Endothelial cell of umbilical vein (primary cell): ENCODE measurements around the gene LMO1. TPM values are rescaled to one million over a fixed set of nuclear protein-coding genes. Genes with fewer than 3 reads are reported as not detected.

Experiments used
- BruUV-seq: library from RNA; stranded (reverse); fragments of 400-500 nt; replicated peaks from 2 replicates; lab custom pipeline; 2021; lab: Mats Ljungman, UMichigan
- CTCF ChIA-PET: fragments of 300-600, 350-600 bp; sonication (Branson Sonifier 250); formaldehyde crosslinking; loops from one replicate; lab custom pipeline; 2021; ENCODE audit warnings: antibody characterized with exemption, inconsistent platforms; lab: Charles Lee
- POLR2A ChIA-PET: fragments of 300-600, 350-600 bp; sonication (Branson Sonifier 250); formaldehyde crosslinking; loops from one replicate; lab custom pipeline; 2021; ENCODE audit warnings: antibody characterized with exemption, inconsistent platforms; lab: Charles Lee
- DNase-seq: peaks from one replicate; pipeline ENCODE4 v3.0.0-alpha.2; 2011; ENCODE audit warnings: low read depth, low spot score
- FAIRE-seq: peaks from 2 replicates; lab custom pipeline; 2011; peaks lifted over from hg19 to GRCh38; lab: Jason Lieb, UNC
- H2AFZ ChIP-seq: 2 replicates; pipeline ENCODE4 v1.6.0; 2012; ENCODE audit warnings: low read depth, low read length, control low read depth, inconsistent platforms
- H3K27ac ChIP-seq: 2 replicates; pipeline ENCODE4 v1.5.1; 2011; ENCODE audit warnings: low read depth, mild to moderate bottlenecking, control low read depth, low read length, moderate library complexity; ENCODE audit not compliant: insufficient read depth
- H3K27me3 ChIP-seq, 2 experiments: 2 replicates each; pipeline versions ENCODE4 v1.6.0 to v1.6.1; 2011; ENCODE audit warnings: low read length in 2 of 2, mixed read lengths in 1 of 2; ENCODE audit not compliant: control insufficient read depth in 2 of 2, insufficient read depth in 2 of 2
- H3K36me3 ChIP-seq, 2 experiments: 2 replicates in 1 of 2; 3 replicates in 1 of 2; pipeline ENCODE4 v1.5.1; 2011; ENCODE audit warnings: low read length in 2 of 2, mild to moderate bottlenecking in 1 of 2, moderate library complexity in 1 of 2; ENCODE audit not compliant: control insufficient read depth in 2 of 2, insufficient read depth in 2 of 2; ENCODE audit errors: extremely low read depth in 1 of 2
- H3K4me1 ChIP-seq: 3 replicates; pipeline ENCODE4 v1.5.1; 2011; ENCODE audit warnings: mild to moderate bottlenecking, low read length; ENCODE audit not compliant: control insufficient read depth, insufficient read depth; ENCODE audit errors: extremely low read depth
- H3K4me2 ChIP-seq: 2 replicates; pipeline ENCODE4 v1.6.1; 2011; ENCODE audit warnings: low read length, control low read depth, mixed read lengths; ENCODE audit not compliant: insufficient read depth
- H3K4me3 ChIP-seq, 3 experiments: fragments of 200-600 bp in 1 of 3; sonication (generic), shearing (Covaris generic) in 1 of 3; replicated peaks in 1 of 3; 2 replicates each; pipeline ENCODE4 v1.5.1; 2011 to 2016; ENCODE audit warnings: control low read depth in 3 of 3, low read length in 3 of 3, mild to moderate bottlenecking in 2 of 3, inconsistent platforms in 1 of 3, low read depth in 1 of 3, moderate library complexity in 1 of 3; ENCODE audit not compliant: insufficient read depth in 1 of 3
- H3K79me2 ChIP-seq: 2 replicates; pipeline ENCODE4 v1.6.0; 2012; ENCODE audit warnings: low read length, inconsistent platforms; ENCODE audit not compliant: control insufficient read depth, insufficient read depth
- H3K9ac ChIP-seq: replicated peaks from 2 replicates; pipeline ENCODE3; 2011; ENCODE audit warnings: low read length, control low read depth; ENCODE audit not compliant: insufficient read depth; ENCODE audit errors: extremely low read depth
- H3K9me1 ChIP-seq: replicated peaks from 3 replicates; pipeline ENCODE4 v1.6.0; 2011; ENCODE audit warnings: mild to moderate bottlenecking, low read length; ENCODE audit not compliant: control insufficient read depth, insufficient read depth; ENCODE audit errors: extremely low read depth
- H3K9me3 ChIP-seq: replicated peaks from 2 replicates; pipeline ENCODE4 v1.5.1; 2012; ENCODE audit warnings: low read length, inconsistent platforms; ENCODE audit not compliant: control insufficient read depth, insufficient read depth
- H4K20me1 ChIP-seq: replicated peaks from 2 replicates; pipeline ENCODE3; 2011; ENCODE audit warnings: mild to moderate bottlenecking, low read length; ENCODE audit not compliant: control insufficient read depth, insufficient read depth; ENCODE audit errors: extremely low read depth
- EZH2 ChIP-seq: IDR thresholded peaks from 2 replicates; pipeline ENCODE4 v1.6.1; 2012; ENCODE audit warnings: borderline replicate concordance, low read depth, mild to moderate bottlenecking, moderate library complexity, low read length, inconsistent platforms; ENCODE audit not compliant: severe bottlenecking
- FOS ChIP-seq: IDR thresholded peaks from 2 replicates; pipeline ENCODE4 v1.6.1; 2011; ENCODE audit warnings: mild to moderate bottlenecking, low read length, moderate library complexity, borderline replicate concordance; ENCODE audit not compliant: insufficient read depth
- GATA2 ChIP-seq: IDR thresholded peaks from 2 replicates; pipeline ENCODE4 v1.7.0; 2011; ENCODE audit warnings: low read depth, mild to moderate bottlenecking, moderate library complexity, mixed read lengths, low read length; ENCODE audit not compliant: insufficient read length, insufficient read depth
- JUN ChIP-seq: IDR thresholded peaks from 2 replicates; pipeline ENCODE4 v1.6.1; 2011; ENCODE audit warnings: borderline replicate concordance, low read depth; ENCODE audit not compliant: insufficient read length, insufficient read depth
- MYC ChIP-seq: IDR thresholded peaks from one replicate; pipeline ENCODE4 v1.6.1; 2011; ENCODE audit warnings: mild to moderate bottlenecking, low read depth, low read length
- POLR2A ChIP-seq: IDR thresholded peaks from 2 replicates; pipeline ENCODE4 v1.6.1; 2012; ENCODE audit warnings: low read depth, mild to moderate bottlenecking, control low read depth, low read length
- POLR2AphosphoS5 ChIP-seq: IDR thresholded peaks from 2 replicates; pipeline ENCODE4 v1.6.1; 2012; ENCODE audit warnings: low read depth, mild to moderate bottlenecking, control low read depth, low read length, moderate library complexity; ENCODE audit not compliant: insufficient read depth
- dilution Hi-C: fragments of 300-500 bp; cut with MboI; formaldehyde crosslinking; loops from one replicate; pipeline ENCODE4 v1.15.0; 2019; ENCODE audit warnings: low sequenced_read_pairs; ENCODE audit not compliant: extremely low pct_ligation_motif_present
- intact Hi-C: fragments of 100-400 bp; cut with micrococcal nuclease; formaldehyde crosslinking; loops from one replicate; pipeline ENCODE4 v1.10.0; 2022
- polyA plus RNA-seq, 4 experiments: library from polyadenylated mRNA; depleted of rRNA in 3 of 4; stranded (reverse) in 3 of 4; unstranded in 1 of 4; fragments of >200 nt; gene quantifications; 2 replicates each; pipeline versions ENCODE4 v1.2.1 to v1.2.3, GENCODE V29; 2011 to 2012; ENCODE audit warnings: missing spikeins in 1 of 4
- total RNA-seq: library from RNA; stranded (reverse); gene quantifications from 2 replicates; pipeline ENCODE4 v1.2.3, GENCODE V29; 2021
- TF ChIP-seq, protein P1 (sequence below): IDR thresholded peaks from 2 replicates; pipeline ENCODE4 v1.6.1; 2011; ENCODE audit not compliant: insufficient read depth, insufficient read length
- TF ChIP-seq, protein P2 (sequence below), 2 donors: IDR thresholded peaks; 1 replicate in 1 of 2; 2 replicates in 1 of 2; pipeline ENCODE4 v1.5.1; 2011; ENCODE audit warnings: low read length in 2 of 2, mild to moderate bottlenecking in 2 of 2, moderate library complexity in 2 of 2, control low read depth in 1 of 2, inconsistent platforms in 1 of 2, low read depth in 1 of 2; ENCODE audit not compliant: insufficient read depth in 1 of 2; ENCODE audit errors: extremely low read depth in 1 of 2

LMO1 gene
- total and polyA plus RNA-seq, 2 donors (not counting 3 experiments of a cell fraction or from before 2014, with no cell fraction given): not detected

DNA sequence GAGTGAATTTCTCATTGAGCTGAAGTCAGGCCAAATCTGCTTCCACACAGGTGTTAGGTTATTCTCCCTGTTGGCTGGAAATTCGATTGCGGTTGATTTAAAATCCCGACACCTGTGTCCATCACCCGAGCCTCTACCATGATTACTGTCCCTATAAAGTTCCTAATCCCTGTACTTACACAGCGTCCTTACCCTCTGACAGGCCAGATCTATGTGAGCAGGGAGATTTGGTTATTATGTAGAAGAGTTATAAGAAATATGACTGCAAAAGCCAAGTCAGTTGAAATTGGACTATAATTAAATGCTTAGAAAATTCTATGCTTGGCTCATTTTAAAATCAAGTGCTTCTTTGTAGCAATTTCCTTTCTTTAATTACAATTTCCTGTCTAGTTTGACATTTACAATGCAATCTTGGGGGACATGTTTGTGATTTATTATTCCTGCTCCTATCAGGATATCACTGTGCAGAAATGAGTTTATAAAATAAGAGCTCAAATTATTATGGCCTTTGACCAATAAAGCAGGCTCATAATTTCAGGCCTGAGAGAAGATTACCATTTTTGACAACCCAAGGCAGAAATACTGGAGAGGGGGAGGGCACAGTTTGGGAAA is 32.5 kb upstream of the LMO1 start:
- DNase-seq: no peak
- no peak overlapping the region for H2AFZ ChIP-seq
- H3K4me3 ChIP-seq: no peak overlapping the region
- no peak overlapping the region for H3K9ac ChIP-seq
- H4K20me1 ChIP-seq: no peaks in the 10 kb centered on the region
- no TSS peak for BruUV-seq
- H3K27me3 ChIP-seq: no peaks in the 10 kb centered on the region
- H3K9me1 ChIP-seq: no peaks in the 10 kb centered on the region
- dilution Hi-C loops (no loop called here), intact Hi-C loops (no loop called here)
- CTCF ChIA-PET: no interaction called here
- TF ChIP-seq POLR2AphosphoS5 (no peak), MYC (no peak), GATA2 (no peak), FOS (no peak), POLR2A (no peak), EZH2 (no peak), JUN (no peak)
- TF ChIP-seq, protein P1, sequence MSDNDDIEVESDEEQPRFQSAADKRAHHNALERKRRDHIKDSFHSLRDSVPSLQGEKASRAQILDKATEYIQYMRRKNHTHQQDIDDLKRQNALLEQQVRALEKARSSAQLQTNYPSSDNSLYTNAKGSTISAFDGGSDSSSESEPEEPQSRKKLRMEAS: no peak
- TF ChIP-seq, protein P2, sequence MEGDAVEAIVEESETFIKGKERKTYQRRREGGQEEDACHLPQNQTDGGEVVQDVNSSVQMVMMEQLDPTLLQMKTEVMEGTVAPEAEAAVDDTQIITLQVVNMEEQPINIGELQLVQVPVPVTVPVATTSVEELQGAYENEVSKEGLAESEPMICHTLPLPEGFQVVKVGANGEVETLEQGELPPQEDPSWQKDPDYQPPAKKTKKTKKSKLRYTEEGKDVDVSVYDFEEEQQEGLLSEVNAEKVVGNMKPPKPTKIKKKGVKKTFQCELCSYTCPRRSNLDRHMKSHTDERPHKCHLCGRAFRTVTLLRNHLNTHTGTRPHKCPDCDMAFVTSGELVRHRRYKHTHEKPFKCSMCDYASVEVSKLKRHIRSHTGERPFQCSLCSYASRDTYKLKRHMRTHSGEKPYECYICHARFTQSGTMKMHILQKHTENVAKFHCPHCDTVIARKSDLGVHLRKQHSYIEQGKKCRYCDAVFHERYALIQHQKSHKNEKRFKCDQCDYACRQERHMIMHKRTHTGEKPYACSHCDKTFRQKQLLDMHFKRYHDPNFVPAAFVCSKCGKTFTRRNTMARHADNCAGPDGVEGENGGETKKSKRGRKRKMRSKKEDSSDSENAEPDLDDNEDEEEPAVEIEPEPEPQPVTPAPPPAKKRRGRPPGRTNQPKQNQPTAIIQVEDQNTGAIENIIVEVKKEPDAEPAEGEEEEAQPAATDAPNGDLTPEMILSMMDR (IDR thresholded peaks at IDR 0.05; ENCODE audit: extremely low read depth in 1 of 2, insufficient read depth in 1 of 2, low read depth in 1 of 2, low read length in 2 of 2): no peak
- no peaks in the 10 kb centered on the region for H3K36me3 ChIP-seq
- H3K9me3 ChIP-seq: no peaks in the 10 kb centered on the region
- H3K27ac ChIP-seq: no peak overlapping the region
- H3K79me2 ChIP-seq: no peaks in the 10 kb centered on the region
- POLR2A ChIA-PET: no interaction called here
- no peak for FAIRE-seq
- no peaks in the 10 kb centered on the region for H3K4me1 ChIP-seq
- no peak overlapping the region for H3K4me2 ChIP-seq
